Ammon's horn (tissue), 1 donor: ENCODE data around the gene GIMAP1.

ENCODE experiments used
- DNase-seq: peaks from one replicate; pipeline ENCODE4 v3.0.0-alpha.2; 2016; ENCODE audit warnings: low spot score

GIMAP1 gene

GRCh38 chr7:150722431-150722931, 6.1 kb downstream of the GIMAP1 start:
- no peak for DNase-seq

- DNase-seq: no peak
Observed at GRCh38 chr7:150723467-150723866, 7.1 kb downstream of the GIMAP1 start.

- no peak for DNase-seq
Observed at GRCh38 chr7:150727381-150727780, 11.0 kb downstream of the GIMAP1 start.

GRCh38 chr7:150728011-150728410, 11.6 kb downstream of the GIMAP1 start:
- no peak for DNase-seq

GRCh38 chr7:150728609-150729008, 12.2 kb downstream of the GIMAP1 start:
- no peak for DNase-seq

- DNase-seq: no peak
Observed at GRCh38 chr7:150731916-150732315, 15.5 kb downstream of the GIMAP1 start.

GRCh38 chr7:150732786-150733481, 16.5 kb downstream of the GIMAP1 start:
- DNase-seq: no peak

- DNase-seq: no peak
Observed at GRCh38 chr7:150733482-150734095, 17.2 kb downstream of the GIMAP1 start.

- DNase-seq: no peak
Observed at GRCh38 chr7:150734254-150734653, 17.8 kb downstream of the GIMAP1 start.

GRCh38 chr7:150735596-150736358, 19.4 kb downstream of the GIMAP1 start:
- DNase-seq: no peak

GRCh38 chr7:150736864-150737263, 20.5 kb downstream of the GIMAP1 start:
- no peak for DNase-seq

- DNase-seq: no peak
Observed at GRCh38 chr7:150737265-150738055, 21.0 kb downstream of the GIMAP1 start, which contains the start of gene GIMAP5. Gene GIMAP5 (plus strand): TSS chr7:150737418. CDS start chr7:150740885, 3,467 bp downstream.

- no peak for DNase-seq
Observed at GRCh38 chr7:150738092-150738491, 21.7 kb downstream of the GIMAP1 start.

GRCh38 chr7:150738591-150739001, 22.2 kb downstream of the GIMAP1 start:
- DNase-seq: no peak

- no peak for DNase-seq
Observed at GRCh38 chr7:150739033-150739432, 22.6 kb downstream of the GIMAP1 start.

GRCh38 chr7:150740053-150740452, 23.6 kb downstream of the GIMAP1 start:
- no peak for DNase-seq

- no peak for DNase-seq
Observed at GRCh38 chr7:150742286-150742968, 26.0 kb downstream of the GIMAP1 start.

GRCh38 chr7:150744041-150744656, 27.7 kb downstream of the GIMAP1 start:
- DNase-seq: no peak

GRCh38 chr7:150745086-150745485, 28.7 kb downstream of the GIMAP1 start:
- no peak for DNase-seq

- no peak for DNase-seq
Observed at GRCh38 chr7:150745876-150746275, 29.5 kb downstream of the GIMAP1 start.

GRCh38 chr7:150746921-150747320, 30.5 kb downstream of the GIMAP1 start:
- DNase-seq: no peak
